ENCODE data around the gene PRKAG1. TPM values are rescaled to one million over a fixed set of nuclear protein-coding genes. Genes with fewer than 3 reads are reported as not detected.
A peak's percentile ranks its signal among the peaks of the same experiment; 100 is the strongest.

Gene PRKAG1
- total RNA-seq, 1 donor from 2014 or later = 47.1 TPM

GRCh38 chr12:48988030-48988649, 30.4 kb downstream of the PRKAG1 start:
- H3K4me3 Mint-ChIP-seq (ENCODE audit: unreplicated experiment) = no peak overlapping the region
- H4K20me1 ChIP-seq (ENCODE audit: insufficient read depth, low read length) = peaks cover 11% of the 10 kb centered on the region
- no peak overlapping the region for H3K4me3 ChIP-seq (ENCODE audit: insufficient read depth, low read depth, low read length)
- H3K27ac ChIP-seq (ENCODE audit: low read depth, low read length) = no peak overlapping the region
- no peaks in the 10 kb centered on the region for H3K79me2 ChIP-seq (ENCODE audit: insufficient read depth, low read length)
- no peaks in the 10 kb centered on the region for H3K4me1 ChIP-seq (ENCODE audit: insufficient read depth, low read length)
- H3K4me1 Mint-ChIP-seq (ENCODE audit: low read depth, unreplicated experiment) = peaks cover 9% of the 10 kb centered on the region
- H2AFZ ChIP-seq (ENCODE audit: low read depth, low read length) = no peak overlapping the region
- peaks cover 69% of the 10 kb centered on the region for H3K27me3 ChIP-seq (ENCODE audit: insufficient read depth, low read length)
- FAIRE-seq (no peak), DNase-seq (ENCODE audit: low read depth) (no peak)
- no peak overlapping the region for H3K27ac Mint-ChIP-seq (ENCODE audit: unreplicated experiment)
- no peaks in the 10 kb centered on the region for H3K36me3 Mint-ChIP-seq (ENCODE audit: low read depth, unreplicated experiment)
- H3K36me3 ChIP-seq (ENCODE audit: insufficient read depth, low read length) = no peaks in the 10 kb centered on the region
- no peak overlapping the region for H3K9ac ChIP-seq (ENCODE audit: low read length)
- no peak overlapping the region for H3K4me2 ChIP-seq (ENCODE audit: low read length)
- H3K9me3 Mint-ChIP-seq (ENCODE audit: unreplicated experiment) = no peaks in the 10 kb centered on the region
- peak; percentile 73 for TF ChIP-seq CTCF (IDR thresholded peaks at IDR 0.05; ENCODE audit: insufficient read depth, low read depth, low read length)
- peak; percentile 7 for TF ChIP-seq EZH2 (IDR thresholded peaks at IDR 0.05; ENCODE audit: insufficient read depth, low read length)
- H3K9me3 ChIP-seq (ENCODE audit: insufficient read depth, low read depth, low read length) = peaks cover 3% of the 10 kb centered on the region
- H3K27me3 Mint-ChIP-seq (ENCODE audit: low read depth, unreplicated experiment) = peaks cover 70% of the 10 kb centered on the region

GRCh38 chr12:48986720-48987291, 31.8 kb downstream of the PRKAG1 start:
- no peak overlapping the region for H3K27ac ChIP-seq (ENCODE audit: low read depth, low read length)
- H4K20me1 ChIP-seq (ENCODE audit: insufficient read depth, low read length) = peaks cover 21% of the 10 kb centered on the region
- peaks cover 9% of the 10 kb centered on the region for H3K4me1 Mint-ChIP-seq (ENCODE audit: low read depth, unreplicated experiment)
- H3K27ac Mint-ChIP-seq (ENCODE audit: unreplicated experiment) = no peak overlapping the region
- H3K4me3 ChIP-seq (ENCODE audit: insufficient read depth, low read depth, low read length) = no peak overlapping the region
- TF ChIP-seq EZH2 (IDR thresholded peaks at IDR 0.05; ENCODE audit: insufficient read depth, low read length) = peak; percentile 75
- no peak for TF ChIP-seq CTCF (IDR thresholded peaks at IDR 0.05; ENCODE audit: insufficient read depth, low read depth, low read length)
- H3K36me3 Mint-ChIP-seq (ENCODE audit: low read depth, unreplicated experiment) = no peaks in the 10 kb centered on the region
- no peaks in the 10 kb centered on the region for H3K4me1 ChIP-seq (ENCODE audit: insufficient read depth, low read length)
- FAIRE-seq (no peak), DNase-seq (ENCODE audit: low read depth) (no peak)
- no peak overlapping the region for H3K4me2 ChIP-seq (ENCODE audit: low read length)
- H3K9ac ChIP-seq (ENCODE audit: low read length) = no peak overlapping the region
- H3K79me2 ChIP-seq (ENCODE audit: insufficient read depth, low read length) = no peaks in the 10 kb centered on the region
- no peak overlapping the region for H2AFZ ChIP-seq (ENCODE audit: low read depth, low read length)
- no peaks in the 10 kb centered on the region for H3K36me3 ChIP-seq (ENCODE audit: insufficient read depth, low read length)
- H3K4me3 Mint-ChIP-seq (ENCODE audit: unreplicated experiment) = no peak overlapping the region
- H3K27me3 Mint-ChIP-seq (ENCODE audit: low read depth, unreplicated experiment) = peaks cover 79% of the 10 kb centered on the region
- peaks cover 5% of the 10 kb centered on the region for H3K9me3 Mint-ChIP-seq (ENCODE audit: unreplicated experiment)
- peaks cover 5% of the 10 kb centered on the region for H3K9me3 ChIP-seq (ENCODE audit: insufficient read depth, low read depth, low read length)
- peaks cover 77% of the 10 kb centered on the region for H3K27me3 ChIP-seq (ENCODE audit: insufficient read depth, low read length)

- H3K27ac Mint-ChIP-seq (ENCODE audit: unreplicated experiment) = no peak overlapping the region
- H3K4me1 ChIP-seq (ENCODE audit: insufficient read depth, low read length) = peaks cover 5% of the 10 kb centered on the region
- no peak overlapping the region for H2AFZ ChIP-seq (ENCODE audit: low read depth, low read length)
- no peak for DNase-seq (ENCODE audit: low read depth)
- H3K9ac ChIP-seq (ENCODE audit: low read length) = no peak overlapping the region
- H3K36me3 ChIP-seq (ENCODE audit: insufficient read depth, low read length) = no peaks in the 10 kb centered on the region
- H4K20me1 ChIP-seq (ENCODE audit: insufficient read depth, low read length) = peaks cover 24% of the 10 kb centered on the region
- H3K4me3 ChIP-seq (ENCODE audit: insufficient read depth, low read depth, low read length) = no peak overlapping the region
- peaks cover 83% of the 10 kb centered on the region for H3K27me3 ChIP-seq (ENCODE audit: insufficient read depth, low read length)
- peaks cover 8% of the 10 kb centered on the region for H3K9me3 Mint-ChIP-seq (ENCODE audit: unreplicated experiment)
- H3K4me3 Mint-ChIP-seq (ENCODE audit: unreplicated experiment) = no peak overlapping the region
- FAIRE-seq = no peak
- H3K36me3 Mint-ChIP-seq (ENCODE audit: low read depth, unreplicated experiment) = no peaks in the 10 kb centered on the region
- TF ChIP-seq EZH2 (IDR thresholded peaks at IDR 0.05; ENCODE audit: insufficient read depth, low read length) = no peak
- no peak for TF ChIP-seq CTCF (IDR thresholded peaks at IDR 0.05; ENCODE audit: insufficient read depth, low read depth, low read length)
- H3K27ac ChIP-seq (ENCODE audit: low read depth, low read length) = no peak overlapping the region
- H3K79me2 ChIP-seq (ENCODE audit: insufficient read depth, low read length) = no peaks in the 10 kb centered on the region
- peaks cover 9% of the 10 kb centered on the region for H3K9me3 ChIP-seq (ENCODE audit: insufficient read depth, low read depth, low read length)
- no peak overlapping the region for H3K4me2 ChIP-seq (ENCODE audit: low read length)
- H3K27me3 Mint-ChIP-seq (ENCODE audit: low read depth, unreplicated experiment) = peaks cover 83% of the 10 kb centered on the region
- peaks cover 7% of the 10 kb centered on the region for H3K4me1 Mint-ChIP-seq (ENCODE audit: low read depth, unreplicated experiment)
Observed at GRCh38 chr12:48985901-48986300, 32.7 kb downstream of the PRKAG1 start.

Data from astrocyte (in vitro differentiated cells and primary cell).